Measurements from ENCODE around the gene DTX4. TPM values are rescaled to one million over a fixed set of nuclear protein-coding genes. Genes with fewer than 3 reads are reported as not detected.

Gene DTX4
- total and polyA plus RNA-seq, 8 donors = 5.4 to 58.0 (median 18.3) TPM

- Histone ChIP-seq H3K27ac (no peak overlapping the region), H3K36me3 (no peaks in the 10 kb centered on the region), H3K4me1 (peaks cover 0 to 21% (median 10%) of the 10 kb centered on the region in 4 donors), H3K9me3 (no peaks in the 10 kb centered on the region), H3K27me3 (no peaks in the 10 kb centered on the region), H3K4me3 (no peak overlapping the region)
- intact Hi-C loops (cut with DNase I; ENCODE audit: low total_unique reads) = no loop called here
- TF ChIP-seq POLR2AphosphoS5 (IDR thresholded peaks at IDR 0.05) (no peak), CTCF (IDR thresholded peaks at IDR 0.05) (no peak), EP300 (IDR thresholded peaks at IDR 0.05) (no peak), POLR2A (IDR thresholded peaks at IDR 0.05) (no peak)
- no peak for DNase-seq
- WGBS, 5 donors = 89 to 94% (median 90%) methylated on average over 1 to 2 of the region's 2 CpGs
Measured at GRCh38 chr11:59214141-59214893, 42.4 kb downstream of the DTX4 start.

- Histone ChIP-seq H3K27ac (peak overlapping the region in 4 of 5 donors; percentile 48 to 80 (median 64)), H3K27me3 (no peaks in the 10 kb centered on the region), H3K4me1 (peaks cover 0 to 21% (median 10%) of the 10 kb centered on the region in 4 donors), H3K4me3 (no peak overlapping the region), H3K9me3 (no peaks in the 10 kb centered on the region), H3K36me3 (no peaks in the 10 kb centered on the region)
- 17 to 25% (median 20%) methylated on average over 9 of the region's 9 CpGs for WGBS, 5 donors
- TF ChIP-seq POLR2AphosphoS5 (IDR thresholded peaks at IDR 0.05) = peak in 2 of 3 donors; percentile 46 to 76
- no peak for TF ChIP-seq EP300 (IDR thresholded peaks at IDR 0.05)
- peak; percentile 40 to 72 for DNase-seq
- intact Hi-C loops (cut with DNase I; ENCODE audit: low total_unique reads) = no loop called here
Measured at GRCh38 chr11:59216641-59217564, 45.0 kb downstream of the DTX4 start.

GRCh38 chr11:59218319-59218718 lies 46.4 kb downstream of the DTX4 start:
- Histone ChIP-seq H3K4me1 (peaks cover 0 to 29% (median 10%) of the 10 kb centered on the region in 4 donors), H3K27ac (peak overlapping the region in 3 of 5 donors; percentile 48 to 80 (median 57)), H3K4me3 (no peak overlapping the region), H3K36me3 (no peaks in the 10 kb centered on the region), H3K27me3 (no peaks in the 10 kb centered on the region), H3K9me3 (no peaks in the 10 kb centered on the region)
- intact Hi-C loops (cut with DNase I; ENCODE audit: low total_unique reads) = no loop called here
- WGBS, 5 donors = 93 to 96% (median 95%) methylated on average over 4 of the region's 4 CpGs
- DNase-seq = no peak
- TF ChIP-seq POLR2A (IDR thresholded peaks at IDR 0.05) (no peak), POLR2AphosphoS5 (IDR thresholded peaks at IDR 0.05) (no peak), CTCF (IDR thresholded peaks at IDR 0.05) (no peak), EP300 (IDR thresholded peaks at IDR 0.05) (no peak)

GRCh38 chr11:59218893-59219292 lies 47.0 kb downstream of the DTX4 start:
- TF ChIP-seq POLR2A (IDR thresholded peaks at IDR 0.05) = no peak
- TF ChIP-seq POLR2AphosphoS5 (IDR thresholded peaks at IDR 0.05) = no peak
- TF ChIP-seq EP300 (IDR thresholded peaks at IDR 0.05) = no peak
- no peak for TF ChIP-seq CTCF (IDR thresholded peaks at IDR 0.05)
- no peak for DNase-seq
- Histone ChIP-seq H3K4me3 (no peak overlapping the region), H3K4me1 (peaks cover 0 to 34% (median 11%) of the 10 kb centered on the region in 4 donors), H3K36me3 (no peaks in the 10 kb centered on the region), H3K27me3 (no peaks in the 10 kb centered on the region), H3K9me3 (no peaks in the 10 kb centered on the region), H3K27ac (no peak overlapping the region)
- intact Hi-C loops (cut with DNase I; ENCODE audit: low total_unique reads) = no loop called here
- WGBS, 5 donors = 51 to 60% (median 57%) methylated on average over 2 of the region's 2 CpGs
